Hepatocyte (in vitro differentiated cells): ENCODE measurements around the gene EIF2B2. TPM values are rescaled to one million over a fixed set of nuclear protein-coding genes. Genes with fewer than 3 reads are reported as not detected.
A peak's percentile ranks its signal among the peaks of the same experiment; 100 is the strongest.

Source experiments
- DNase-seq: peaks from one replicate; pipeline ENCODE4 v3.0.0-alpha.2; 2016; ENCODE audit warnings: low spot score
- H2AFZ ChIP-seq: fragments of 200-600 bp; sonication (generic); 2 replicates; pipeline ENCODE4 v1.6.0; 2016; ENCODE audit warnings: antibody characterized with exemption, mild to moderate bottlenecking
- H3K27ac ChIP-seq: fragments of 200-600 bp; sonication (generic); 2 replicates; pipeline ENCODE4 v1.5.1; 2016; ENCODE audit warnings: mild to moderate bottlenecking
- H3K27me3 ChIP-seq: fragments of 200-600 bp; sonication (generic); 2 replicates; pipeline ENCODE4 v1.6.1; 2016
- H3K36me3 ChIP-seq: fragments of 200-600 bp; sonication (generic); replicated peaks from 2 replicates; pipeline ENCODE4 v1.5.1; 2016; ENCODE audit warnings: low read depth; ENCODE audit not compliant: insufficient read depth
- H3K4me1 ChIP-seq: fragments of 200-600 bp; sonication (generic); 2 replicates; pipeline ENCODE4 v1.5.1; 2016; ENCODE audit warnings: mild to moderate bottlenecking, moderate library complexity; ENCODE audit not compliant: insufficient read depth
- H3K4me2 ChIP-seq: fragments of 200-600 bp; sonication (generic); 2 replicates; pipeline ENCODE4 v1.6.0; 2016
- H3K4me3 ChIP-seq: fragments of 200-600 bp; sonication (generic); 2 replicates; pipeline ENCODE4 v1.5.1; 2016; ENCODE audit warnings: mild to moderate bottlenecking
- H3K79me2 ChIP-seq: fragments of 200-600 bp; sonication (generic); 2 replicates; pipeline ENCODE4 v1.6.0; 2017; ENCODE audit warnings: mild to moderate bottlenecking
- H3K9me2 ChIP-seq: fragments of 200-600 bp; sonication (generic); replicated peaks from 2 replicates; pipeline ENCODE4 v1.6.0; 2017; ENCODE audit warnings: mild to moderate bottlenecking; ENCODE audit not compliant: insufficient read depth
- H3K9me3 ChIP-seq: fragments of 200-600 bp; sonication (generic); 2 replicates; pipeline ENCODE4 v1.5.1; 2016; ENCODE audit warnings: low read depth, mild to moderate bottlenecking
- H4K20me1 ChIP-seq: fragments of 200-600 bp; sonication (generic); 2 replicates; pipeline ENCODE4 v1.6.0; 2016; ENCODE audit warnings: mild to moderate bottlenecking; ENCODE audit not compliant: insufficient read depth, poor library complexity, severe bottlenecking
- EZH2 ChIP-seq: fragments of 200-600 bp; sonication (generic); IDR thresholded peaks from 2 replicates; pipeline ENCODE4 v1.6.1; 2016; ENCODE audit warnings: antibody characterized with exemption, mild to moderate bottlenecking, borderline replicate concordance
- EZH2phosphoT487 ChIP-seq: fragments of 200-600 bp; sonication (generic); IDR thresholded peaks from one replicate; pipeline ENCODE4 v1.6.1; 2018; ENCODE audit warnings: antibody characterized with exemption, mild to moderate bottlenecking, low read depth, moderate library complexity; ENCODE audit not compliant: unreplicated experiment, severe bottlenecking
- WGBS: methylation state at CpG from one replicate; pipeline ENCODE4 v1.1.6; 2016; ENCODE audit warnings: low lambda C conversion rate; ENCODE audit errors: missing lambda C conversion rate; 5-methylcytosine and 5-hydroxymethylcytosine counted together
- polyA plus RNA-seq: library from polyadenylated mRNA; unstranded; fragments of >200 nt; fragmentation: Nextera tagmentation; extraction: Ambion mirVana; gene quantifications from 2 replicates; pipeline ENCODE4 v1.2.1, GENCODE V29; 2016
- total RNA-seq: library from RNA; depleted of rRNA; stranded (reverse); fragments of >200 nt; gene quantifications from 2 replicates; pipeline ENCODE4 v1.2.3, GENCODE V29; 2014
- TF ChIP-seq, protein P1 (sequence below): fragments of 200-600 bp; sonication (generic); IDR thresholded peaks from 2 replicates; pipeline ENCODE4 v1.5.1; 2016; ENCODE audit warnings: antibody characterized with exemption, mild to moderate bottlenecking; ENCODE audit not compliant: poor library complexity

Gene EIF2B2
- total and polyA plus RNA-seq, 2 experiments from 2014 or later: 35.7 to 75.6 TPM

DNA sequence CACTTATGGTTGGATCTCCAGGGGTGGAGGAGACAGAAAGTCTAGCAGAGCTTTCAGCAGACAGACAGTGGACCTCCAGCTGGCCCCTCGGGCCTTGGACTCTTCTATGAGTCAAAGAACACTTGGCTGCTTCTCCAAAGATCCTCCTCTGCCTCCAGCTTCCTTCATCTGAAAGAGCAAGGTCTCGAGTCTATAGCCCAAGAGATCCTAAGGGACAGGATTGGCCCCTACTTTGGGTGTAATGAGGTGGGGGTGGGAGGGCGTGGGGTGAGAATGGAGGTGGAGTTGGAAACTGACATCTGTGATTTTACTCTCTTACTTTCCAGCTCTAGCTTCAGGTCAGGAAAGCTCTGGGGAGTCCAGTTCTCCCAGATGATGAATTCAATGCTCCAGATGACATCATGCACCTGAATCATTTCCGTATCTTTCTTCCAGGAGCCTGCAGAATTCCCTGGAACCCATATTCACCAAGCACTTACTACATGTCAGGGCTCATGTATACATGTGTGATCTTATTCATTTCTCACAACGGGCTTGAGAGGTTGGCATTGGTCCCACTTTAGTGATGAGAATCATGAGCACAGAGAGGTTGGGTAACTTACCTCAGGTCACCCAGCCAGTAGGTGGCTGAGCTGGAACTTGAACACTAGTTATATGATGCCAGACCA lies 37.1 kb upstream of the EIF2B2 start:
- no peak for DNase-seq
- peaks cover 8% of the 10 kb centered on the region for H3K4me1 ChIP-seq
- no peaks in the 10 kb centered on the region for H3K36me3 ChIP-seq
- H2AFZ ChIP-seq: no peak overlapping the region
- H3K79me2 ChIP-seq: no peaks in the 10 kb centered on the region
- TF ChIP-seq, protein P1, sequence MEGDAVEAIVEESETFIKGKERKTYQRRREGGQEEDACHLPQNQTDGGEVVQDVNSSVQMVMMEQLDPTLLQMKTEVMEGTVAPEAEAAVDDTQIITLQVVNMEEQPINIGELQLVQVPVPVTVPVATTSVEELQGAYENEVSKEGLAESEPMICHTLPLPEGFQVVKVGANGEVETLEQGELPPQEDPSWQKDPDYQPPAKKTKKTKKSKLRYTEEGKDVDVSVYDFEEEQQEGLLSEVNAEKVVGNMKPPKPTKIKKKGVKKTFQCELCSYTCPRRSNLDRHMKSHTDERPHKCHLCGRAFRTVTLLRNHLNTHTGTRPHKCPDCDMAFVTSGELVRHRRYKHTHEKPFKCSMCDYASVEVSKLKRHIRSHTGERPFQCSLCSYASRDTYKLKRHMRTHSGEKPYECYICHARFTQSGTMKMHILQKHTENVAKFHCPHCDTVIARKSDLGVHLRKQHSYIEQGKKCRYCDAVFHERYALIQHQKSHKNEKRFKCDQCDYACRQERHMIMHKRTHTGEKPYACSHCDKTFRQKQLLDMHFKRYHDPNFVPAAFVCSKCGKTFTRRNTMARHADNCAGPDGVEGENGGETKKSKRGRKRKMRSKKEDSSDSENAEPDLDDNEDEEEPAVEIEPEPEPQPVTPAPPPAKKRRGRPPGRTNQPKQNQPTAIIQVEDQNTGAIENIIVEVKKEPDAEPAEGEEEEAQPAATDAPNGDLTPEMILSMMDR: no peak
- TF ChIP-seq EZH2 (no peak), EZH2phosphoT487 (no peak)
- H3K4me2 ChIP-seq: no peak overlapping the region
- no peak overlapping the region for H3K27ac ChIP-seq
- H4K20me1 ChIP-seq: no peaks in the 10 kb centered on the region
- no peaks in the 10 kb centered on the region for H3K9me3 ChIP-seq
- no peaks in the 10 kb centered on the region for H3K9me2 ChIP-seq
- 84% methylated on average over 5 of the region's 5 CpGs for WGBS
- no peak overlapping the region for H3K4me3 ChIP-seq
- H3K27me3 ChIP-seq: no peaks in the 10 kb centered on the region

DNA sequence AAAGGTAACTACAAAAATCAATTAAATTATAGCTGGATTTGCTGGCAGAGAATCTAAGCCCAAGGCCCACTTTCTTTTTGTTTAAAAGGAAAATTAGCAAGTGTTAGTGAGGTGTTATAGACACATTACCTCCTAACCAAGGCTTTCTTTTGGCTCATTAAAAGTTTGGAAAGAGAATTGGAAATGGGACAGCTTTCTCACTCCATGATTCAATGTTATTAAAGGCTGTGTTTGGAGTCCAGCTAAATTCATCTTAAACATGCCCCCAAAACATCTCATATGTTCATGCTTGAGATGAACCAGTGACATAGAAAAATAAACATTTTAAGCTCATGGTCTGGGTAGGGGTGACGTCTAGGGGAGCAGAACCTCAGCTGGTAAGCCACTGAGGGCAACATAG lies 33.9 kb upstream of the EIF2B2 start:
- TF ChIP-seq EZH2: no peak

DNA sequence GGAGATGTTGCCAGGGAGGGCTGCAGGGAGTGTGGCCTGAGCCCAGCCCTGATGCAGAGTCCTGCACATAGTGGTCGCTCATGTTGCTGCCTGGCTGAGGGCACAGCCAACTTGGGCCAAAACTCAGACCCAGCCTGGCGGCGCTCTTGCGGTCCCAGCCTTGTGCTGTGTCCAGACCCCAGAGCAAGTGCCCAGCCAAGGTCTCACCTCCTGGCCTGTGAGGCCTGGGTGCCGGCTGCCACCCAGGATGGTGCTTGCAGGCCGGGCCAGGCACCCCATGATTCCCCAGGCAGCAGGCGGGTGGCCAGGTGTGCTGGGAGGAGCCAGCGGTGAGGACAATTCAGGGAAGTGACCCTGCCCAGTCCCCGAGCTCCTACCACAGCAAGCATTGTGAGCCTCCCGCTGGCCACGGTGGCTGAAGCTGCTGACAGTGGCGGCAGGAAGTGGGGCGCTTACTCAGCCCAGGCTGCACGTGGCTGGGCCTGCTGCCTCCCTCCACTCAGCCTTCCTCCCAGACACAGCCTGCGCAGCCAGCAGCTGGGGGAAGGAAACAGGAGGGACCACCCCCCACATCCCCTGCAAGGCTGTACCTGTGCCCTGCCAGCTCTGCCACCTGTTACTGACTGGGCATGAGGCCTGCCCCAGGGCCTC lies 29.6 kb upstream of the EIF2B2 start:
- Histone ChIP-seq H3K4me2 (no peak overlapping the region), H3K4me1 (peaks cover 24% of the 10 kb centered on the region), H3K79me2 (no peaks in the 10 kb centered on the region), H3K9me3 (no peaks in the 10 kb centered on the region), H3K27me3 (no peaks in the 10 kb centered on the region), H3K9me2 (no peaks in the 10 kb centered on the region), H4K20me1 (no peaks in the 10 kb centered on the region), H3K27ac (no peak overlapping the region), H3K4me3 (no peak overlapping the region), H3K36me3 (no peaks in the 10 kb centered on the region), H2AFZ (no peak overlapping the region)
- TF ChIP-seq EZH2phosphoT487 (no peak), EZH2 (no peak)
- TF ChIP-seq, protein P1: no peak
- no peak for DNase-seq
- 87% methylated on average over 15 of the region's 15 CpGs for WGBS

More for the DNA sequence above, 33.9 kb upstream of the EIF2B2 start:
- Histone ChIP-seq H2AFZ (no peak overlapping the region), H3K4me2 (no peak overlapping the region), H3K9me2 (no peaks in the 10 kb centered on the region), H4K20me1 (no peaks in the 10 kb centered on the region), H3K27ac (no peak overlapping the region), H3K27me3 (no peaks in the 10 kb centered on the region), H3K9me3 (no peaks in the 10 kb centered on the region), H3K79me2 (no peaks in the 10 kb centered on the region), H3K4me1 (peaks cover 4% of the 10 kb centered on the region), H3K36me3 (no peaks in the 10 kb centered on the region), H3K4me3 (no peak overlapping the region)
- WGBS: 52% methylated on average over 1 of the region's 1 CpG
- no peak for DNase-seq

DNA sequence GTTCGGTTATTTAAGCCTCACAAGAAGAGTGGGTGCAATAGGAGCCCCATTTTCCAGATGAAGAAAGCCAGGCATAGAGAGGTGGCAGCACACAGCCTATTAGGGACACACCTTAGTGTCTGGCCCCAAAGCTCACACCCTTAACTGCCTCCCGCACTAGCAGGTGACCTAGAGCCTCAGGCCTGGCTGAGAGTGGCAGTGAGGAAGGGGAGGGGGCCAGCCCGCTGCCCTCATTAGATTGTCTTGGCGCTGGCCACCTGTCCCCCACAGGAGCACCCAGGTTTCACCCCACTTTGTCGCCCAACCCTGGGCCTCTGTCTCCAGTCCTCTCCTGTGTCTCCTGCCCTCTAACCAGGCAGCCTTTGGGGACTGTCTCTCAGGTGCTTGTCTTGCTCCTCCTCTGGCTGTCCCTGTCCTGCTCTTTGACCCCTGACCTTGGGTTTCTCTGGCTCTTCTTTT lies 28.8 kb upstream of the EIF2B2 start:
- no peak for DNase-seq
- H3K4me1 ChIP-seq: peaks cover 32% of the 10 kb centered on the region
- H3K9me2 ChIP-seq: no peaks in the 10 kb centered on the region
- no peaks in the 10 kb centered on the region for H3K27me3 ChIP-seq
- no peak for TF ChIP-seq EZH2phosphoT487
- TF ChIP-seq, protein P1: no peak
- TF ChIP-seq EZH2: no peak
- H3K36me3 ChIP-seq: no peaks in the 10 kb centered on the region
- H4K20me1 ChIP-seq: no peaks in the 10 kb centered on the region
- H3K4me3 ChIP-seq: no peak overlapping the region
- H3K27ac ChIP-seq: peak overlapping the region; percentile 33
- H3K79me2 ChIP-seq: no peaks in the 10 kb centered on the region
- H2AFZ ChIP-seq: no peak overlapping the region
- WGBS: 85% methylated on average over 5 of the region's 5 CpGs
- no peak overlapping the region for H3K4me2 ChIP-seq
- no peaks in the 10 kb centered on the region for H3K9me3 ChIP-seq
